Measurements from ENCODE around the gene PCDHB14. TPM values are rescaled to one million over a fixed set of nuclear protein-coding genes. Genes with fewer than 3 reads are reported as not detected.
"Not testable (repeated sequence)": the region's sequence is repeated elsewhere in the genome, so short reads cannot be mapped to it uniquely, and the experiment has no call there.

PCDHB14 gene
- total RNA-seq, 1 experiment from 2014 or later, result 2.6 TPM

- TF ChIP-seq E2F4 (CRISPR knock-in tag; IDR thresholded peaks at IDR 0.05; ENCODE audit: borderline replicate concordance, low read depth) (no peak), TEAD4 (CRISPR knock-in tag; IDR thresholded peaks at IDR 0.05) (no peak)
Measured at GRCh38 chr5:141180313-141180712, 42.8 kb upstream of the PCDHB14 start (continued).

DNA sequence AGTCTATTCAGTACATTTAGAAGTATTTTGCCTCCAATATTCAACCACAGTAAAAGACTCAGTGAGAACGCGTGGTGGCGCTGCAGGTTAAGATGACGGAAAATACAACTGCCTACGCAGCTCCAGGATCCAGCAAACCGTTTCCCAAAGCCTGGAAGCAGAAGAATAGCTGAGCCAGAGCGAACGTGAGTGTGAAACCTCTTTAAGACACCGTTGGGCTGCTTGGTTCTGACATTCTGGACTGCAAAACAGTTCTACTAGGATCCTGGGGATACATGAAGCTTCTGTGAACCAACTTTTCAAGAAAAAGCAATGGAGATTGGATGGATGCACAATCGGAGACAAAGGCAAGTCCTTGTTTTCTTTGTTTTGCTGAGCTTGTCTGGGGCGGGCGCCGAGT is 40.9 kb upstream of the PCDHB14 start, which contains the start of gene PCDHB16:
Gene PCDHB16, plus strand, starts transcription at position 140 of the 400 bp plus-strand sequence. Its CDS starts 173 bp downstream, at position 313.
- POLR2A ChIA-PET, result interaction anchor here (0.6 kb wide), 1 partner anchor 65 kb away, joined by 3 read pairs; no protein-coding TSS in a partner anchor
- CTCF ChIA-PET, result interaction anchor here (0.6 to 3.0 kb wide), 59 partner anchors 8 to 455 kb away, joined by 3 to 41 read pairs (median 5); partner anchors contain the start of genes HDAC3, PCDHB10, PCDHB11 and PCDHB12

GRCh38 chr5:141184117-141184855 is 38.9 kb upstream of the PCDHB14 start:
- H3K27ac Mint-ChIP-seq; DNase-seq (ENCODE audit: low spot score); POLR2A ChIA-PET; H3K4me3 Mint-ChIP-seq; H3K27me3 Mint-ChIP-seq (ENCODE audit: low read depth); ATAC-seq: not testable (repeated sequence)
- Mint-ChIP-seq H3K36me3 (peaks cover 22% of the 10 kb centered on the region), H3K4me1 (peaks cover 16% of the 10 kb centered on the region), H3K9me3 (peaks cover 19% of the 10 kb centered on the region)
- CTCF ChIA-PET, result interaction anchor here (1.3 to 2.4 kb wide), 2 partner anchors 34 to 90 kb away, joined by 3 to 25 read pairs; partner anchors contain the start of genes PCDHB2 and PCDHB6

More for the DNA sequence above, 40.9 kb upstream of the PCDHB14 start, which contains the start of gene PCDHB16:
- no peak for TF ChIP-seq ZNF219 (CRISPR knock-in tag; IDR thresholded peaks at IDR 0.05; ENCODE audit: borderline replicate concordance)
- 0 out of 2 replicates have a peak, but pooled peaks have one; percentile 16 for TF ChIP-seq MAX (CRISPR knock-in tag; IDR thresholded peaks at IDR 0.05)
- TF ChIP-seq CTCF (IDR thresholded peaks at IDR 0.05), result peak; percentile 61
- no peak for TF ChIP-seq ZNF423 (CRISPR knock-in tag; IDR thresholded peaks at IDR 0.05)
- DNase-seq (ENCODE audit: low spot score), result peak; percentile 78
- ATAC-seq, result peak; percentile 70
- Mint-ChIP-seq H3K4me3 (peak within 1 kb of the TSS; percentile 68), H3K9me3 (peaks cover 15% of the 10 kb centered on the region), H3K4me1 (peaks cover 16% of the 10 kb centered on the region), H3K27ac (peak within 1 kb of the TSS; percentile 52; the same call in 1 of the 2 replicates), H3K36me3 (peaks cover 19% of the 10 kb centered on the region), H3K27me3 (ENCODE audit: low read depth) (no peaks in the 10 kb centered on the region; the same call in 1 of the 2 replicates)

DNA sequence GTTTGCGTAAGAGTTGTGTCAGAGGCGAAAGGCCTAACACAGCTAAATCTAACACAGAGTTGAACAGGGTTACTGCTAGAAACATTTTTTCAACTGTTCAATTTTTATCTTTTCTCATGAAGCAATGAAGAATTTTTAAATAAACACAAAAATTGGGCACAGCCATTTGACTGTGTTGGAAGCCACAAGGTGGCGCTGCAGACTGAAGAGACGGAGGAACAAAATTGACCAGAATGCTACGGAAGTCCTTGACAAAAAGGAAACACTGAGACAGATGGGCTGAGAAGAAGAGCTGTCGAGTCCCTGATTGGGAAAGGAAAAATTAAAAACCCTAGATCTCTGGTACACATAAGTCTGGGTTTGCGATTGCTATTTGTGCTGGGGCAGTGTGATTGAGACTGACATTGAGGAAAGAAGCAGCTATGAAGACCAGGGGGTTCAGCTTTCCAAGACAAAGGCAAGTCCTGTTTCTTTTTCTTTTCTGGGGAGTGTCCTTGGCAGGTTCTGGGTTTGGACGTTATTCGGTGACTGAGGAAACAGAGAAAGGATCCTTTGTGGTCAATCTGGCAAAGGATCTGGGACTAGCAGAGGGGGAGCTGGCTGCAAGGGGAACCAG is 36.1 kb upstream of the PCDHB14 start, which contains the start of gene PCDHB9:
Gene PCDHB9, plus strand, starts transcription at position 265 of the 616 bp plus-strand sequence. Its CDS starts 158 bp downstream, at position 423.
- peaks cover 20% of the 10 kb centered on the region for H3K36me3 Mint-ChIP-seq
- ChIA-PET POLR2A (no interaction called here), CTCF (interaction anchor here (0.6 to 3.3 kb wide), 49 partner anchors 10 to 380 kb away, joined by 3 to 35 read pairs (median 4); partner anchors contain the start of genes PCDHA11, PCDHB11, PCDHB12 and PCDHB13)
- H3K9me3 Mint-ChIP-seq, result peaks cover 19% of the 10 kb centered on the region
- DNase-seq (ENCODE audit: low spot score), result peak; percentile 71
- peak within 1 kb of the TSS; percentile 21 for H3K4me3 Mint-ChIP-seq
- H3K4me1 Mint-ChIP-seq, result peaks cover 15% of the 10 kb centered on the region
- TF ChIP-seq, protein P1, sequence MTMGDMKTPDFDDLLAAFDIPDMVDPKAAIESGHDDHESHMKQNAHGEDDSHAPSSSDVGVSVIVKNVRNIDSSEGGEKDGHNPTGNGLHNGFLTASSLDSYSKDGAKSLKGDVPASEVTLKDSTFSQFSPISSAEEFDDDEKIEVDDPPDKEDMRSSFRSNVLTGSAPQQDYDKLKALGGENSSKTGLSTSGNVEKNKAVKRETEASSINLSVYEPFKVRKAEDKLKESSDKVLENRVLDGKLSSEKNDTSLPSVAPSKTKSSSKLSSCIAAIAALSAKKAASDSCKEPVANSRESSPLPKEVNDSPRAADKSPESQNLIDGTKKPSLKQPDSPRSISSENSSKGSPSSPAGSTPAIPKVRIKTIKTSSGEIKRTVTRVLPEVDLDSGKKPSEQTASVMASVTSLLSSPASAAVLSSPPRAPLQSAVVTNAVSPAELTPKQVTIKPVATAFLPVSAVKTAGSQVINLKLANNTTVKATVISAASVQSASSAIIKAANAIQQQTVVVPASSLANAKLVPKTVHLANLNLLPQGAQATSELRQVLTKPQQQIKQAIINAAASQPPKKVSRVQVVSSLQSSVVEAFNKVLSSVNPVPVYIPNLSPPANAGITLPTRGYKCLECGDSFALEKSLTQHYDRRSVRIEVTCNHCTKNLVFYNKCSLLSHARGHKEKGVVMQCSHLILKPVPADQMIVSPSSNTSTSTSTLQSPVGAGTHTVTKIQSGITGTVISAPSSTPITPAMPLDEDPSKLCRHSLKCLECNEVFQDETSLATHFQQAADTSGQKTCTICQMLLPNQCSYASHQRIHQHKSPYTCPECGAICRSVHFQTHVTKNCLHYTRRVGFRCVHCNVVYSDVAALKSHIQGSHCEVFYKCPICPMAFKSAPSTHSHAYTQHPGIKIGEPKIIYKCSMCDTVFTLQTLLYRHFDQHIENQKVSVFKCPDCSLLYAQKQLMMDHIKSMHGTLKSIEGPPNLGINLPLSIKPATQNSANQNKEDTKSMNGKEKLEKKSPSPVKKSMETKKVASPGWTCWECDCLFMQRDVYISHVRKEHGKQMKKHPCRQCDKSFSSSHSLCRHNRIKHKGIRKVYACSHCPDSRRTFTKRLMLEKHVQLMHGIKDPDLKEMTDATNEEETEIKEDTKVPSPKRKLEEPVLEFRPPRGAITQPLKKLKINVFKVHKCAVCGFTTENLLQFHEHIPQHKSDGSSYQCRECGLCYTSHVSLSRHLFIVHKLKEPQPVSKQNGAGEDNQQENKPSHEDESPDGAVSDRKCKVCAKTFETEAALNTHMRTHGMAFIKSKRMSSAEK (CRISPR knock-in tag; IDR thresholded peaks at IDR 0.05; ENCODE audit: borderline replicate concordance), result no peak
- peak; percentile 49; the same call in 1 of the 2 replicates for TF ChIP-seq CTCF (IDR thresholded peaks at IDR 0.05)
- no peak within 1 kb of the TSS; the same call in 1 of the 2 replicates for H3K27ac Mint-ChIP-seq
- ATAC-seq, result peak; percentile 58
- H3K27me3 Mint-ChIP-seq (ENCODE audit: low read depth), result peaks cover 4% of the 10 kb centered on the region; the same call in 1 of the 2 replicates

- H3K27ac Mint-ChIP-seq; H3K27me3 Mint-ChIP-seq (ENCODE audit: low read depth); DNase-seq (ENCODE audit: low spot score); POLR2A ChIA-PET; H3K4me3 Mint-ChIP-seq; CTCF ChIA-PET; ATAC-seq; H3K4me1 Mint-ChIP-seq: not testable (repeated sequence)
- H3K9me3 Mint-ChIP-seq, result peaks cover 13% of the 10 kb centered on the region
- H3K36me3 Mint-ChIP-seq, result peaks cover 13% of the 10 kb centered on the region
Measured at GRCh38 chr5:141188682-141189081, 34.5 kb upstream of the PCDHB14 start.

GRCh38 chr5:141189131-141189530 is 34.0 kb upstream of the PCDHB14 start:
- H3K4me1 Mint-ChIP-seq; H3K4me3 Mint-ChIP-seq; POLR2A ChIA-PET; H3K27ac Mint-ChIP-seq; ATAC-seq; CTCF ChIA-PET; DNase-seq (ENCODE audit: low spot score); H3K27me3 Mint-ChIP-seq (ENCODE audit: low read depth): not testable (repeated sequence)
- Mint-ChIP-seq H3K9me3 (peaks cover 13% of the 10 kb centered on the region; the same call in 1 of the 2 replicates), H3K36me3 (peaks cover 13% of the 10 kb centered on the region)

Data from WTC11 (cell line).